HEK293T (cell line): Measurements from ENCODE around the gene EDIL3.

ENCODE experiments used
- CTCF ChIA-PET: fragments of 350-600 bp; formaldehyde crosslinking; extraction: SDS; loops from one replicate; lab custom pipeline; 2021; ENCODE audit warnings: antibody characterized with exemption, inconsistent platforms; lab: Yijun Ruan, JAX
- POLR2A ChIA-PET: fragments of 350-600 bp; formaldehyde crosslinking; extraction: SDS; loops from one replicate; lab custom pipeline; 2020; ENCODE audit warnings: antibody characterized with exemption, inconsistent platforms; lab: Yijun Ruan, JAX
- DNase-seq: peaks from one replicate; pipeline ENCODE4 v3.0.0; 2012; ENCODE audit warnings: mixed read lengths; ENCODE audit errors: extremely low spot score
- ARNT ChIP-seq: fragments of 450-650 bp; IDR thresholded peaks from 2 replicates; pipeline ENCODE4 v1.6.1; 2017; ENCODE audit warnings: mild to moderate bottlenecking
- BHLHE40 ChIP-seq: fragments of 450-650 bp; IDR thresholded peaks from 2 replicates; pipeline ENCODE4 v1.6.1; 2016; ENCODE audit warnings: mild to moderate bottlenecking, moderate library complexity, borderline replicate concordance
- CTBP1 ChIP-seq: fragments of 450-650 bp; IDR thresholded peaks from 2 replicates; pipeline ENCODE4 v1.6.1; 2016; ENCODE audit warnings: borderline replicate concordance
- ELF4 ChIP-seq: fragments of 450-650 bp; IDR thresholded peaks from 2 replicates; pipeline ENCODE4 v1.6.1; 2017; ENCODE audit warnings: antibody characterized with exemption
- FOXA1 ChIP-seq: fragments of 450-650 bp; IDR thresholded peaks from 2 replicates; pipeline ENCODE4 v1.6.1; 2016; ENCODE audit warnings: mild to moderate bottlenecking
- FOXK2 ChIP-seq: fragments of 450-650 bp; IDR thresholded peaks from 2 replicates; pipeline ENCODE4 v1.6.1; 2016; ENCODE audit warnings: mild to moderate bottlenecking
- FOXM1 ChIP-seq: fragments of 450-650 bp; IDR thresholded peaks from 2 replicates; pipeline ENCODE4 v1.6.1; 2017; ENCODE audit warnings: mild to moderate bottlenecking, borderline replicate concordance
- HDGF ChIP-seq: fragments of 450-650 bp; IDR thresholded peaks from 2 replicates; pipeline ENCODE4 v1.6.1; 2017; ENCODE audit warnings: antibody characterized with exemption, borderline replicate concordance
- L3MBTL2 ChIP-seq: fragments of 450-650 bp; conservative IDR thresholded peaks from 2 replicates; pipeline ENCODE4 v1.6.1; 2016; ENCODE audit warnings: mild to moderate bottlenecking
- LEF1 ChIP-seq: fragments of 450-650 bp; IDR thresholded peaks from 2 replicates; pipeline ENCODE4 v1.6.1; 2017; ENCODE audit warnings: mild to moderate bottlenecking, borderline replicate concordance
- NFRKB ChIP-seq: fragments of 450-650 bp; IDR thresholded peaks from 2 replicates; pipeline ENCODE4 v1.6.1; 2016; ENCODE audit warnings: mild to moderate bottlenecking, moderate library complexity
- PKNOX1 ChIP-seq: fragments of 450-650 bp; IDR thresholded peaks from 2 replicates; pipeline ENCODE4 v1.6.1; 2016
- SP1 ChIP-seq: fragments of 450-650 bp; IDR thresholded peaks from 2 replicates; pipeline ENCODE4 v1.6.1; 2017
- SUZ12 ChIP-seq: fragments of 450-650 bp; IDR thresholded peaks from 2 replicates; pipeline ENCODE4 v1.6.1; 2016; ENCODE audit warnings: mild to moderate bottlenecking
- TARDBP ChIP-seq: fragments of 450-650 bp; IDR thresholded peaks from 2 replicates; pipeline ENCODE4 v1.6.1; 2016
- ZNF384 ChIP-seq: fragments of 450-650 bp; IDR thresholded peaks from 2 replicates; pipeline ENCODE4 v1.6.1; 2016

The EDIL3 gene

GRCh38 chr5:83914662-83915418, 469.8 kb downstream of the EDIL3 start:
- TF ChIP-seq SUZ12: no peak
- TF ChIP-seq LEF1: no peak
- TF ChIP-seq ELF4: no peak
- TF ChIP-seq FOXK2: no peak
- TF ChIP-seq CTBP1: no peak
- no peak for TF ChIP-seq TARDBP
- TF ChIP-seq HDGF: no peak
- no peak for TF ChIP-seq NFRKB
- no peak for TF ChIP-seq PKNOX1
- no peak for TF ChIP-seq ZNF384
- no peak for TF ChIP-seq BHLHE40
- TF ChIP-seq SP1: no peak
- no peak for TF ChIP-seq FOXM1
- no peak for TF ChIP-seq ARNT
- no peak for DNase-seq
- ChIA-PET CTCF (interaction anchor here (0.9 to 1.0 kb wide), 2 partner anchors 12 to 13 kb away, joined by 3 read pairs; no protein-coding TSS in a partner anchor), POLR2A (no interaction called here)

- DNase-seq: no peak
- CTCF ChIA-PET: interaction anchor here (1.0 kb wide), 1 partner anchor 13 kb away, joined by 3 read pairs; no protein-coding TSS in a partner anchor
- TF ChIP-seq PKNOX1 (no peak), FOXA1 (no peak), HDGF (no peak), NFRKB (no peak), ELF4 (no peak)
- POLR2A ChIA-PET: no interaction called here
Measured at GRCh38 chr5:83914199-83914598, 470.5 kb downstream of the EDIL3 start.

GRCh38 chr5:83913593-83913992, 471.1 kb downstream of the EDIL3 start:
- POLR2A ChIA-PET: no interaction called here
- CTCF ChIA-PET: no interaction called here
- TF ChIP-seq FOXM1 (no peak), NFRKB (no peak), ZNF384 (no peak), HDGF (no peak), ARNT (no peak), FOXA1 (no peak), SUZ12 (no peak), LEF1 (no peak), FOXK2 (no peak), BHLHE40 (no peak), TARDBP (no peak), SP1 (no peak), L3MBTL2 (no peak), CTBP1 (no peak), PKNOX1 (no peak), ELF4 (no peak)
- DNase-seq: no peak

GRCh38 chr5:83911367-83911919, 473.2 kb downstream of the EDIL3 start:
- ChIA-PET POLR2A (interaction anchor here (1.2 kb wide), 1 partner anchor 395 kb away, joined by 3 read pairs; no protein-coding TSS in a partner anchor), CTCF (interaction anchor here (2.5 kb wide), 1 partner anchor 16 kb away, joined by 16 read pairs; no protein-coding TSS in a partner anchor)
- no peak for TF ChIP-seq SP1
- TF ChIP-seq BHLHE40: no peak
- no peak for DNase-seq

- ChIA-PET POLR2A (no interaction called here), CTCF (no interaction called here)
- no peak for DNase-seq
- TF ChIP-seq LEF1 (no peak), SP1 (no peak), FOXM1 (no peak), SUZ12 (no peak), FOXK2 (no peak), NFRKB (no peak), TARDBP (no peak), ELF4 (no peak), FOXA1 (no peak), ZNF384 (no peak), BHLHE40 (no peak), ARNT (no peak), CTBP1 (no peak), HDGF (no peak), L3MBTL2 (no peak)
Measured at GRCh38 chr5:83900306-83900705, 484.4 kb downstream of the EDIL3 start.

- POLR2A ChIA-PET: no interaction called here
- CTCF ChIA-PET: no interaction called here
- no peak for DNase-seq
- no peak for TF ChIP-seq LEF1
Measured at GRCh38 chr5:83899326-83899970, 485.2 kb downstream of the EDIL3 start.
